Measurements from ENCODE around the gene SEC24A. TPM values are rescaled to one million over a fixed set of nuclear protein-coding genes. Genes with fewer than 3 reads are reported as not detected.
"Not testable (repeated sequence)": the region's sequence is repeated elsewhere in the genome, so short reads cannot be mapped to it uniquely, and the experiment has no call there.

SEC24A gene
- total RNA-seq, 4 donors from 2014 or later, result 31.7 to 40.3 (median 33.5) TPM

DNA sequence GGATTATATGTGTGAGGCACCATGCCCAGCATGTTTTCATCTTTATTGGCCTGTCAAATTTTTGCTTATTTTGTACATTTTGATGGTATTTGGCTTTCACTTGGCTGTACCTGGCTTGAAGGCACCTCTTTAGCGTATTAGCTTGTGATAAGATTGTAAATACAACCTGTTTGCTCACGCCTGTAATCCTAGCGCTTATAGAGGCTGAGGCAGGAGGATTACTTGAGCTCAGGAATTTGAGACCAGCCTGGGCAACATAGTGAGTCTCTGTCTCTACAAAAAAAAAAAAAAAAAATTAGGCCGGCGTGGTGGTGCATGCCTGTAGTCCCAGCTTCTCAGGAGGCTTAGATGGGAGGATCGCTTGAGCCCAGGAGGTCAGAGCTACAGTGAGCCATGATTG is 11.3 kb downstream of the SEC24A start:
- WGBS, 2 donors, result 98 to 99% methylated on average over 6 of the region's 6 CpGs
- intact Hi-C loops (cut with DNase I), result no loop called here
- H3K27ac ChIP-seq, result no peak overlapping the region
- no peak for DNase-seq
- H3K4me3 ChIP-seq (replicated peaks in 1 of 3), result no peak overlapping the region
- H3K4me1 ChIP-seq, result no peaks in the 10 kb centered on the region
- no peaks in the 10 kb centered on the region for H3K9me3 ChIP-seq
- TF ChIP-seq POLR2A (IDR thresholded peaks at IDR 0.05), result no peak
- TF ChIP-seq, protein P1, sequence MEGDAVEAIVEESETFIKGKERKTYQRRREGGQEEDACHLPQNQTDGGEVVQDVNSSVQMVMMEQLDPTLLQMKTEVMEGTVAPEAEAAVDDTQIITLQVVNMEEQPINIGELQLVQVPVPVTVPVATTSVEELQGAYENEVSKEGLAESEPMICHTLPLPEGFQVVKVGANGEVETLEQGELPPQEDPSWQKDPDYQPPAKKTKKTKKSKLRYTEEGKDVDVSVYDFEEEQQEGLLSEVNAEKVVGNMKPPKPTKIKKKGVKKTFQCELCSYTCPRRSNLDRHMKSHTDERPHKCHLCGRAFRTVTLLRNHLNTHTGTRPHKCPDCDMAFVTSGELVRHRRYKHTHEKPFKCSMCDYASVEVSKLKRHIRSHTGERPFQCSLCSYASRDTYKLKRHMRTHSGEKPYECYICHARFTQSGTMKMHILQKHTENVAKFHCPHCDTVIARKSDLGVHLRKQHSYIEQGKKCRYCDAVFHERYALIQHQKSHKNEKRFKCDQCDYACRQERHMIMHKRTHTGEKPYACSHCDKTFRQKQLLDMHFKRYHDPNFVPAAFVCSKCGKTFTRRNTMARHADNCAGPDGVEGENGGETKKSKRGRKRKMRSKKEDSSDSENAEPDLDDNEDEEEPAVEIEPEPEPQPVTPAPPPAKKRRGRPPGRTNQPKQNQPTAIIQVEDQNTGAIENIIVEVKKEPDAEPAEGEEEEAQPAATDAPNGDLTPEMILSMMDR (IDR thresholded peaks at IDR 0.05), result no peak
- no peaks in the 10 kb centered on the region for H3K27me3 ChIP-seq
- H3K36me3 ChIP-seq, result peaks cover 4 to 19% of the 10 kb centered on the region in 2 donors

DNA sequence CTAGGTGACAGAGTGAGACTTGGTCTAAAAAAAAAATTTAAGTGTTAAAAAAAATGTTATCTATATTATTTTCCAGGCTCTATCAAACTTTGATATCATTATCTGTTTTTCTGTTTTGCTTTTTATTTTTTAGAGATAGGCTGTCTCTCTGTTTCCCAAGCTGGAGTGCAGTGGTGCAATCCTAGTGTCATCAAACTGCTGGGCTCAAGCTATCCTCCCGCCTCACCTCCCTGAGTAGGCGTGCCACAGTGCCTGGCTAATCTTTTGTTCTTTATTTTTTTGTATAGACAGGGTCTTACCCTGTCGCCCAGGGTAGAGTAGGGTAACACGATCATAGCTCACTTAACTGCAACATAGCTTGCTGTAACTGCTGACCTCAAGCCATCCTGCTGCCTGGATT is 14.4 kb downstream of the SEC24A start:
- Histone ChIP-seq H3K36me3 (peaks cover 4 to 22% of the 10 kb centered on the region in 2 donors), H3K4me3 (replicated peaks in 1 of 3) (no peak overlapping the region), H3K27me3 (no peaks in the 10 kb centered on the region), H3K4me1 (no peaks in the 10 kb centered on the region), H3K9me3 (no peaks in the 10 kb centered on the region), H3K27ac (no peak overlapping the region)
- WGBS, 2 donors, result 93 to 96% methylated on average over 4 of the region's 4 CpGs
- intact Hi-C loops (cut with DNase I), result no loop called here
- no peak for DNase-seq
- no peak for TF ChIP-seq POLR2A (IDR thresholded peaks at IDR 0.05)
- TF ChIP-seq, protein P1 (IDR thresholded peaks at IDR 0.05), result no peak

DNA sequence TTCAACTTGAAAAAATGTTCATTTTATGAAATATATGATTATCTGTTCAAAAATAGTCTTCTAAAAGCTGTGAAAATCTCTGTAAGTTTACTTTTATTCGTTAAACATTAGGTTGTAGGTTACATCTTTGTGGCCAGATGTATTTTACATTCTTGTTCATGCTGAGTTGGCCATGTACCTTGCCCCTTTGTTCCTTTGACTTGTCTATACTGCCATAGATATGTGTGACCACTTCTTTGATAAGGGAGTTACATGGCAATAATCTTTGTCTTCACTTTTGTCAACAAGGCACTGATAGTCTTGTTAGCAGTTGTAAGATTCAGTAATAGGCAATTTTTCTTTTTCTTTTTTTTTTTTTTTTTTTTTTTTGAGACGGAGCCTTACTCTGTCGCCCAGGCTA is 15.9 kb downstream of the SEC24A start:
- H3K36me3 ChIP-seq, result peaks cover 4 to 22% of the 10 kb centered on the region in 2 donors
- no peaks in the 10 kb centered on the region for H3K4me1 ChIP-seq
- no peak overlapping the region for H3K4me3 ChIP-seq (replicated peaks in 1 of 3)
- intact Hi-C loops (cut with DNase I), result no loop called here
- 95% methylated on average over 3 of the region's 3 CpGs for WGBS, 2 donors
- DNase-seq, result no peak
- H3K27me3 ChIP-seq, result no peaks in the 10 kb centered on the region
- no peaks in the 10 kb centered on the region for H3K9me3 ChIP-seq
- TF ChIP-seq POLR2A (IDR thresholded peaks at IDR 0.05), result no peak
- TF ChIP-seq, protein P1 (IDR thresholded peaks at IDR 0.05), result no peak
- H3K27ac ChIP-seq, result no peak overlapping the region

DNA sequence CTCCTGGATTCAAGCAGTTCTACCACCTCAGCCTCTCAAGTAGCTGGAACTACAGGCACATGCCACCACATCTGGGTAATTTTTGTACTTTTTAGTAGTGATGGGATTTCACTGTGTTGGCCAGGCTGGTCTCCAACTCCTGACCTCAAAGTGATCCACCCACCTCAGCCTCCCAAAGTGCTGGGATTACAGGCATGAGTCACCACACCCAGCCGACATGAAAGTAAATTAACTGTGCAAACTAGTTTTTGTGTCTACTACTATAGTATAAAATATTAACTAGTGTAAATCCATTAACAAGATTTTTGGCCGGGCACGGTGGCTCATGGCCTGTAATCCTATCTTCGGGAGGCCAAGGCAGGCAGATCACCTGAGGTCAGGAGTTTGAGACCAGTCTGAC is 25.0 kb downstream of the SEC24A start:
- H3K4me3 ChIP-seq (replicated peaks in 1 of 3); H3K9me3 ChIP-seq; H3K27me3 ChIP-seq; intact Hi-C loops (cut with DNase I); DNase-seq; H3K4me1 ChIP-seq; H3K27ac ChIP-seq: not testable (repeated sequence)
- WGBS, 2 donors, result 95% methylated on average over 4 of the region's 4 CpGs
- H3K36me3 ChIP-seq, result peaks cover 26 to 84% of the 10 kb centered on the region in 2 donors

DNA sequence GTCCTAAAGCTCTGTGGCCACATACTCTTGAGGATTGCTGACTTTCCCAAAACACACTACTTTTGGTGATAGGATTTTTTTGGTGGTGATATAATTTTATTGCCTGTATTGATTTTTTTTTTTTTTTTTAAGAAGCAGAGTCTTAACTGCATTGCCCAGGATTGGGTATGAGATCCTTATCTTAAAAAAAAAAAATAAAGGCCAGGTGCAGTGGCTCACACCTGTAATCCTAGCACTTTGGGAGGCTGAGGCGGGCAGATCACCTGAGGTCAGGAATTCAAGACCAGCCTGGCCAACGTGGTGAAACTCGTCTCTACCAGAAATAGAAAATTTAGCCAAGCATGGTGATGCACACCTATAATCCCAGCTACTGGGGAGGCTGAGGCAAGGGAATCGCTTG is 28.8 kb downstream of the SEC24A start:
- H3K4me1 ChIP-seq; H3K27ac ChIP-seq; intact Hi-C loops (cut with DNase I); H3K4me3 ChIP-seq (replicated peaks in 1 of 3); H3K9me3 ChIP-seq; DNase-seq; H3K27me3 ChIP-seq: not testable (repeated sequence)
- WGBS, 2 donors, result 90 to 94% methylated on average over 4 of the region's 4 CpGs
- peaks cover 49 to 93% of the 10 kb centered on the region in 2 donors for H3K36me3 ChIP-seq

DNA sequence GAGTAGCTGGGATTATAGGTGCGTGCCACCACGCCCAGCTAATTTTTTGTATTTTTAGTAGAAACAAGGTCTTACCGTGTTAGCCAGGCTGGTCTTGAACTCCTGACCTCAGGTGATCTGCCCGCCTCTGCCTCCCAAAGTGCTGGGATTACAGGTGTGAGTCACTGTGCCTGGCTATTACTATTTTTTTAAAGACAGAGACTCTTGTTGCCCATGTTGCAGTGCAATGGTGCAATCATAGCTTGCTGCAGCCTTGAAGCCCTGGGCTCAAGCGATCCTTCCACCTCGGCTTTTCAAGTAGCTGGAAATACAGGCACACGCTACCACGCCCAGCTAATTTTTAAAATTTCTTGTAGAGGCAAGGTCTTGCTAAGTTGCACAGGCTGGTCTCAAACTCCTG is 41.6 kb downstream of the SEC24A start:
- H3K27ac ChIP-seq; H3K4me1 ChIP-seq; DNase-seq; H3K27me3 ChIP-seq; H3K9me3 ChIP-seq; intact Hi-C loops (cut with DNase I); H3K4me3 ChIP-seq (replicated peaks in 1 of 3): not testable (repeated sequence)
- peaks cover 33 to 65% of the 10 kb centered on the region in 2 donors for H3K36me3 ChIP-seq
- 97% methylated on average over 8 of the region's 8 CpGs for WGBS, 2 donors

DNA sequence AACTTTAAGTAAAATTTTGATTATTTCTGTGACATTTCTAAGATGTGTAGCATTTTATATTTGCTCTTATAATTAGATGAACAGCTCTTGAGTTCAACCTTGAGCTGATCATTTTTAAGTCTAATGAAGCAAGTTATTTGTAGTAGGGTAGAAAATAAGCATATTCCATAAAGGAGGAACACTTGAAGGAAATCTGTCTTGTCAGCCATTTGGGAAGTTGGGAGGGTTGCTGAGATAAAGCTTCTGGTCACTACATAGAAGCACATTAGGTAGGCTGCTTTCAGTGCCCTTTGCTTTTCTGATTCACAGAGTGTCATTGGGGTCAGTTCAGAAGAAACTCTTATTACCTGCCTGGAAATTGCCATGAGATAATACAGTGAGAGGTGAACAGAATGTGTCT is 44.1 kb downstream of the SEC24A start:
- TF ChIP-seq, protein P1 (IDR thresholded peaks at IDR 0.05), result no peak
- TF ChIP-seq POLR2A (IDR thresholded peaks at IDR 0.05), result no peak
- no peaks in the 10 kb centered on the region for H3K27me3 ChIP-seq
- no peak for DNase-seq
- H3K27ac ChIP-seq, result no peak overlapping the region
- intact Hi-C loops (cut with DNase I), result no loop called here
- H3K36me3 ChIP-seq, result peaks cover 38 to 59% of the 10 kb centered on the region in 2 donors
- no peaks in the 10 kb centered on the region for H3K9me3 ChIP-seq
- no peak overlapping the region for H3K4me3 ChIP-seq (replicated peaks in 1 of 3)
- H3K4me1 ChIP-seq, result no peaks in the 10 kb centered on the region

Data from thyroid gland (tissue), 4 donors.